ENCODE measurements around the gene PHAX. TPM values are rescaled to one million over a fixed set of nuclear protein-coding genes. Genes with fewer than 3 reads are reported as not detected.

Gene PHAX
- polyA plus RNA-seq, 1 donor (not counting 4 experiments of a cell fraction or from before 2014, with no cell fraction given): 63.0 TPM

DNA sequence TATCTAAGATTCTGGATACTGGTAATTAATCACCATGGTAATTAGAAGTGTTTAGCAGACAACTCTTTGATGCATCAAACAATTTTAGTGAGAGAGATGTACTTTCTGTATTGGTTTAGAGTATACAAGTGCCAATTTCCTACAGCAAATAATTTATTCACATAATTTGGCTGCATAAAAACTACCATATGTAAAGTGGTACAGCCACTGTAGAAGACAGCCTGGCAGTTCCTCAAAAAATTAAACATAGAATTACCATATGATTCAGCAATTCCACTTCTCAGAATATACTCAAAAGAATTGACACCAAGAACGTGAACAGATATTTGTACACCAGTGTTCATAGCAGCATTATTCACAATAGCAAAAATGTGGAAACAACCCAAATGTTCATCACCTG lies 36.2 kb downstream of the PHAX start:
- no peak overlapping the region for H3K9ac ChIP-seq (ENCODE audit: control insufficient read depth, extremely low read depth, insufficient read depth, low read length)
- H3K4me3 ChIP-seq (ENCODE audit: control insufficient read depth in 2 of 3, extremely low read depth in 1 of 3, insufficient read depth in 2 of 3, low read depth in 1 of 3, low read length in 3 of 3): no peak overlapping the region
- dilution Hi-C loops (cut with MboI; ENCODE audit: extremely low pct_ligation_motif_present, low sequenced_read_pairs): no loop called here
- H3K9me3 ChIP-seq (ENCODE audit: control insufficient read depth, low read depth, low read length): no peaks in the 10 kb centered on the region
- no peaks in the 10 kb centered on the region for H4K20me1 ChIP-seq (ENCODE audit: control insufficient read depth, extremely low read depth, insufficient read depth, low read length)
- no peaks in the 10 kb centered on the region for H3K4me1 ChIP-seq (ENCODE audit: control insufficient read depth, extremely low read depth, insufficient read depth, low read length)
- H3K36me3 ChIP-seq (ENCODE audit: control insufficient read depth in 2 of 2, extremely low read depth in 1 of 2, insufficient read depth in 2 of 2, low read length in 2 of 2): no peaks in the 10 kb centered on the region
- H3K9me1 ChIP-seq (ENCODE audit: control insufficient read depth, extremely low read depth, insufficient read depth, low read length): no peaks in the 10 kb centered on the region
- no peak overlapping the region for H3K27ac ChIP-seq (ENCODE audit: control insufficient read depth, insufficient read depth, low read length)
- DNase-seq (ENCODE audit: low read depth, low spot score) (no peak), FAIRE-seq (no peak)
- H3K4me2 ChIP-seq (ENCODE audit: control insufficient read depth, extremely low read depth, insufficient read depth, low read depth, low read length): no peak overlapping the region
- no peaks in the 10 kb centered on the region for H3K79me2 ChIP-seq (ENCODE audit: control insufficient read depth, insufficient read depth, low read length)
- no peak overlapping the region for H2AFZ ChIP-seq (ENCODE audit: control insufficient read depth, low read length)
- no peaks in the 10 kb centered on the region for H3K27me3 ChIP-seq (ENCODE audit: control insufficient read depth, extremely low read depth, insufficient read depth, low read length)
- TF ChIP-seq EZH2 (IDR thresholded peaks at IDR 0.05; ENCODE audit: low read length): no peak
- no peak for TF ChIP-seq CTCF (optimal IDR thresholded peaks at IDR 0.05 in 1 of 3, IDR thresholded peaks at IDR 0.05 in 1 of 3, conservative IDR thresholded peaks at IDR 0.05 in 1 of 3; ENCODE audit: extremely low read depth in 1 of 3, insufficient read depth in 2 of 3, low read length in 3 of 3)

- Histone ChIP-seq H3K9me1 (ENCODE audit: control insufficient read depth, extremely low read depth, insufficient read depth, low read length) (no peaks in the 10 kb centered on the region), H3K27ac (ENCODE audit: control insufficient read depth, insufficient read depth, low read length) (no peak overlapping the region), H3K4me2 (ENCODE audit: control insufficient read depth, extremely low read depth, insufficient read depth, low read depth, low read length) (no peak overlapping the region), H4K20me1 (ENCODE audit: control insufficient read depth, extremely low read depth, insufficient read depth, low read length) (no peaks in the 10 kb centered on the region), H2AFZ (ENCODE audit: control insufficient read depth, low read length) (no peak overlapping the region), H3K4me1 (ENCODE audit: control insufficient read depth, extremely low read depth, insufficient read depth, low read length) (no peaks in the 10 kb centered on the region), H3K27me3 (ENCODE audit: control insufficient read depth, extremely low read depth, insufficient read depth, low read length) (no peaks in the 10 kb centered on the region), H3K79me2 (ENCODE audit: control insufficient read depth, insufficient read depth, low read length) (no peaks in the 10 kb centered on the region), H3K36me3 (ENCODE audit: control insufficient read depth in 2 of 2, extremely low read depth in 1 of 2, insufficient read depth in 2 of 2, low read length in 2 of 2) (no peaks in the 10 kb centered on the region), H3K9me3 (ENCODE audit: control insufficient read depth, low read depth, low read length) (peaks cover 2% of the 10 kb centered on the region), H3K4me3 (ENCODE audit: control insufficient read depth in 2 of 3, extremely low read depth in 1 of 3, insufficient read depth in 2 of 3, low read depth in 1 of 3, low read length in 3 of 3) (no peak overlapping the region), H3K9ac (ENCODE audit: control insufficient read depth, extremely low read depth, insufficient read depth, low read length) (no peak overlapping the region)
- TF ChIP-seq EZH2 (IDR thresholded peaks at IDR 0.05; ENCODE audit: low read length) (no peak), CTCF (optimal IDR thresholded peaks at IDR 0.05 in 1 of 3, IDR thresholded peaks at IDR 0.05 in 1 of 3, conservative IDR thresholded peaks at IDR 0.05 in 1 of 3; ENCODE audit: extremely low read depth in 1 of 3, insufficient read depth in 2 of 3, low read length in 3 of 3) (no peak)
- DNase-seq (ENCODE audit: low read depth, low spot score) (no peak), FAIRE-seq (no peak)
- dilution Hi-C loops (cut with MboI; ENCODE audit: extremely low pct_ligation_motif_present, low sequenced_read_pairs): no loop called here
Measured at GRCh38 chr5:126640866-126641265, 40.1 kb downstream of the PHAX start.
